GM12874 (cell line): ENCODE results near the gene BTBD9.

Experiments
- CTCF ChIP-seq: IDR thresholded peaks from 2 replicates; pipeline ENCODE4 v1.5.1; 2011; ENCODE audit warnings: low read depth, mild to moderate bottlenecking, control low read depth, low read length, moderate library complexity; ENCODE audit not compliant: insufficient read depth

The BTBD9 gene

GRCh38 chr6:38215651-38216311, 423.9 kb downstream of the BTBD9 start:
- no peak for TF ChIP-seq CTCF

- no peak for TF ChIP-seq CTCF
Measured at GRCh38 chr6:38215225-38215624, 424.5 kb downstream of the BTBD9 start.

- TF ChIP-seq CTCF = no peak
Measured at GRCh38 chr6:38214159-38214558, 425.6 kb downstream of the BTBD9 start.

GRCh38 chr6:38213251-38213658, 426.5 kb downstream of the BTBD9 start:
- no peak for TF ChIP-seq CTCF

- no peak for TF ChIP-seq CTCF
Measured at GRCh38 chr6:38212579-38212978, 427.1 kb downstream of the BTBD9 start.

- no peak for TF ChIP-seq CTCF
Measured at GRCh38 chr6:38212116-38212515, 427.6 kb downstream of the BTBD9 start.

- no peak for TF ChIP-seq CTCF
Measured at GRCh38 chr6:38209371-38210260, 430.1 kb downstream of the BTBD9 start.
